ENCODE measurements around the gene CTTNBP2NL. TPM values are rescaled to one million over a fixed set of nuclear protein-coding genes. Genes with fewer than 3 reads are reported as not detected.

CTTNBP2NL gene
- total and polyA plus RNA-seq, 2 experiments from 2014 or later = 10.2 to 16.4 TPM

DNA sequence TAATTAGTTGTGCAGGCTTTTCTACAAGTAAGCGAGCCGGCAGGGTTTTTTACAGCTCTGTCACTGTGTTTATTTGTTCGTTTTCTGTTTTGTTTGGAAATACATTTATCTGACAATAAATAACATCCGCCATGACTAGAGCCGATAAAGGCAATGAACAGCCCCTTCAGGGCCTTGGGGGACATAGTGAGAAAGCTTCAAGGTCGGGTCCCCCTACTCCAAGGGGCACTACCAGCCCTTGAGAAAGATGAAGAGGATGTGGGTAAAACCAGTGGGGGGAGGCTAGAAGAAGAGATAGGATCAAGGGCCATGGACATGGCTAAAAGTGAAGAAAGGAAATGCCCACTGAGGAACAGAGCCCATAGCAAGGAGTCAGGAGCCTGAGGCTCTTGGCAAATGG, 38.5 kb upstream of the CTTNBP2NL start:
- Histone ChIP-seq H3K4me2 (no peak overlapping the region), H3K9me3 (ENCODE audit: low read depth) (no peaks in the 10 kb centered on the region), H2AFZ (no peak overlapping the region), H3K4me1 (ENCODE audit: insufficient read depth) (peaks cover 17% of the 10 kb centered on the region), H3K9me2 (replicated peaks; ENCODE audit: insufficient read depth) (no peaks in the 10 kb centered on the region), H3K27me3 (no peaks in the 10 kb centered on the region), H3K27ac (no peak overlapping the region), H3K36me3 (replicated peaks; ENCODE audit: insufficient read depth, low read depth) (no peaks in the 10 kb centered on the region), H3K4me3 (no peak overlapping the region), H3K79me2 (no peaks in the 10 kb centered on the region), H4K20me1 (ENCODE audit: insufficient read depth, poor library complexity, severe bottlenecking) (no peaks in the 10 kb centered on the region)
- no peak for DNase-seq (ENCODE audit: low spot score)
- TF ChIP-seq, protein P1, sequence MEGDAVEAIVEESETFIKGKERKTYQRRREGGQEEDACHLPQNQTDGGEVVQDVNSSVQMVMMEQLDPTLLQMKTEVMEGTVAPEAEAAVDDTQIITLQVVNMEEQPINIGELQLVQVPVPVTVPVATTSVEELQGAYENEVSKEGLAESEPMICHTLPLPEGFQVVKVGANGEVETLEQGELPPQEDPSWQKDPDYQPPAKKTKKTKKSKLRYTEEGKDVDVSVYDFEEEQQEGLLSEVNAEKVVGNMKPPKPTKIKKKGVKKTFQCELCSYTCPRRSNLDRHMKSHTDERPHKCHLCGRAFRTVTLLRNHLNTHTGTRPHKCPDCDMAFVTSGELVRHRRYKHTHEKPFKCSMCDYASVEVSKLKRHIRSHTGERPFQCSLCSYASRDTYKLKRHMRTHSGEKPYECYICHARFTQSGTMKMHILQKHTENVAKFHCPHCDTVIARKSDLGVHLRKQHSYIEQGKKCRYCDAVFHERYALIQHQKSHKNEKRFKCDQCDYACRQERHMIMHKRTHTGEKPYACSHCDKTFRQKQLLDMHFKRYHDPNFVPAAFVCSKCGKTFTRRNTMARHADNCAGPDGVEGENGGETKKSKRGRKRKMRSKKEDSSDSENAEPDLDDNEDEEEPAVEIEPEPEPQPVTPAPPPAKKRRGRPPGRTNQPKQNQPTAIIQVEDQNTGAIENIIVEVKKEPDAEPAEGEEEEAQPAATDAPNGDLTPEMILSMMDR (IDR thresholded peaks at IDR 0.05; ENCODE audit: poor library complexity) = no peak
- TF ChIP-seq EZH2phosphoT487 (IDR thresholded peaks at IDR 0.05; ENCODE audit: low read depth, severe bottlenecking, unreplicated experiment) = no peak
- TF ChIP-seq EZH2 (IDR thresholded peaks at IDR 0.05; ENCODE audit: borderline replicate concordance) = no peak
- 85% methylated on average over 6 of the region's 6 CpGs for WGBS (ENCODE audit: low lambda C conversion rate, missing lambda C conversion rate)

DNA sequence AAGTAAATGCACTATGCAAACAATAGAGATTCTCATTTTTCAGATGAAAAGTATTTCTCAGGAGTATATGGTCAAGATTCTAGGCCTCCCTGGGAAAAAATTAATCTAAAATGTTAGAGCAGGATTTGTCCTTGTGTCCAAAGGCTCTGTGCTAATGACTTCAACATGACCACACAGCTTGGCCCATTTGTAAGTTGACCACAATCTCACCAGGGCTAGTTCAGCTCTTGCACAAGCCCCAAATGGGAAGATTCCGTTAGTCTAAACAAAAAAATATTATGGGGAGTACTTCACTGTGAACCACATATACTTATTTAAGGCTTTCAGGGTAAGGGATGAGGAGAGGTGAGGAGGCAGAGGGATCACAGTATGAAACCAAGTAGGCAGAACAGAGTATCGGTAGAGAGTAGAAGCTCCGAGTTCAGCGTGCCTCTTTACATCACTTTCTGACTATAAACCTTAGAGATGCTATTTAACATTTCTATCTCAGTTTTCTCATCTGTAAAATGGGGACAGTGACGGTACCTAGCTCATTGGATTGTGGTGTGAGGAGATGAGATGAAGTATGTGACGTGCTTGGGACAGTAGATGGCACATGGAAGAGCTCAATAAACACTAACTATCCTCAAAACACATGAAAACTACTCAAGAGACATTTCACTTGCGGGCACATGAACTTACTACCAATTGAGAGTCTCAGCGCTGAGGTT, 37.8 kb upstream of the CTTNBP2NL start:
- TF ChIP-seq EZH2 (IDR thresholded peaks at IDR 0.05; ENCODE audit: borderline replicate concordance) = no peak
- TF ChIP-seq EZH2phosphoT487 (IDR thresholded peaks at IDR 0.05; ENCODE audit: low read depth, severe bottlenecking, unreplicated experiment) = no peak
- TF ChIP-seq, protein P1 (IDR thresholded peaks at IDR 0.05; ENCODE audit: poor library complexity) = no peak
- Histone ChIP-seq H3K4me2 (no peak overlapping the region), H3K9me2 (replicated peaks; ENCODE audit: insufficient read depth) (no peaks in the 10 kb centered on the region), H4K20me1 (ENCODE audit: insufficient read depth, poor library complexity, severe bottlenecking) (no peaks in the 10 kb centered on the region), H3K27ac (no peak overlapping the region), H3K79me2 (no peaks in the 10 kb centered on the region), H3K4me3 (no peak overlapping the region), H3K9me3 (ENCODE audit: low read depth) (no peaks in the 10 kb centered on the region), H2AFZ (no peak overlapping the region), H3K4me1 (ENCODE audit: insufficient read depth) (peaks cover 17% of the 10 kb centered on the region), H3K36me3 (replicated peaks; ENCODE audit: insufficient read depth, low read depth) (no peaks in the 10 kb centered on the region), H3K27me3 (no peaks in the 10 kb centered on the region)
- 88% methylated on average over 8 of the region's 8 CpGs for WGBS (ENCODE audit: low lambda C conversion rate, missing lambda C conversion rate)
- no peak for DNase-seq (ENCODE audit: low spot score)

GRCh38 chr1:112358798-112359408, 37.1 kb upstream of the CTTNBP2NL start:
- Histone ChIP-seq H3K4me1 (ENCODE audit: insufficient read depth) (peaks cover 17% of the 10 kb centered on the region), H4K20me1 (ENCODE audit: insufficient read depth, poor library complexity, severe bottlenecking) (no peaks in the 10 kb centered on the region), H3K4me2 (peak overlapping the region; percentile 66), H3K79me2 (no peaks in the 10 kb centered on the region), H3K9me2 (replicated peaks; ENCODE audit: insufficient read depth) (no peaks in the 10 kb centered on the region), H2AFZ (no peak overlapping the region), H3K9me3 (ENCODE audit: low read depth) (no peaks in the 10 kb centered on the region), H3K27me3 (no peaks in the 10 kb centered on the region), H3K36me3 (replicated peaks; ENCODE audit: insufficient read depth, low read depth) (no peaks in the 10 kb centered on the region), H3K27ac (peak overlapping the region; percentile 90), H3K4me3 (no peak overlapping the region)
- TF ChIP-seq, protein P1 (IDR thresholded peaks at IDR 0.05; ENCODE audit: poor library complexity) = peak; percentile 75
- TF ChIP-seq EZH2phosphoT487 (IDR thresholded peaks at IDR 0.05; ENCODE audit: low read depth, severe bottlenecking, unreplicated experiment) = no peak
- WGBS (ENCODE audit: low lambda C conversion rate, missing lambda C conversion rate) = 36% methylated on average over 7 of the region's 7 CpGs
- peak; percentile 70 for DNase-seq (ENCODE audit: low spot score)
